K562 (cell line): ENCODE data around the gene SRGN. TPM values are rescaled to one million over a fixed set of nuclear protein-coding genes. Genes with fewer than 3 reads are reported as not detected.

Experiments used
- ARNT ChIP-seq, 2 experiments: fragments of 450-650 bp; IDR thresholded peaks; 2 replicates each; pipeline ENCODE4 v1.6.1; 2016; ENCODE audit warnings: mild to moderate bottlenecking in 1 of 2
- CBX2 ChIP-seq: fragments of 200-600 bp; sonication (generic); IDR thresholded peaks from one replicate; pipeline ENCODE4 v1.6.1; 2012; ENCODE audit warnings: mild to moderate bottlenecking, low read length, inconsistent platforms; ENCODE audit not compliant: insufficient read depth, poor library complexity, severe bottlenecking
- DMBX1 ChIP-seq: fragments of 250-450 bp; sonication (Bioruptor Pico); IDR thresholded peaks from 2 replicates; pipeline ENCODE4 v1.8.0; 2022; ENCODE audit warnings: inconsistent platforms, mild to moderate bottlenecking, moderate library complexity, borderline replicate concordance
- HDAC2 ChIP-seq: fragments of 450-650 bp; IDR thresholded peaks from 2 replicates; pipeline ENCODE4 v1.6.1; 2016; ENCODE audit warnings: mild to moderate bottlenecking
- HNRNPL ChIP-seq: fragments of 200-400 bp; formaldehyde crosslinking; IDR thresholded peaks from 2 replicates; pipeline ENCODE4 v1.6.1; 2017; ENCODE audit warnings: low read depth, mild to moderate bottlenecking, low read length
- L3MBTL2 ChIP-seq: fragments of 450-650 bp; IDR thresholded peaks from 2 replicates; pipeline ENCODE4 v1.6.1; 2016; ENCODE audit warnings: mild to moderate bottlenecking, moderate library complexity
- MLLT1 ChIP-seq, 2 experiments: fragments of 450-650 bp; IDR thresholded peaks; 2 replicates each; pipeline ENCODE4 v1.6.1; 2016
- NKRF ChIP-seq: fragments of 450-650 bp; IDR thresholded peaks from 2 replicates; pipeline ENCODE4 v1.6.1; 2016; ENCODE audit warnings: borderline replicate concordance
- SIN3A ChIP-seq, 2 experiments: fragments of 150-350 bp in 1 of 2; IDR thresholded peaks; 2 replicates each; pipeline ENCODE4 v1.6.1; 2011 to 2016; ENCODE audit warnings: borderline replicate concordance in 2 of 2, low read depth in 2 of 2, low read length in 2 of 2, mild to moderate bottlenecking in 2 of 2, moderate library complexity in 2 of 2; ENCODE audit not compliant: control insufficient read depth in 1 of 2
- SUPT5H ChIP-seq: fragments of 450-650 bp; IDR thresholded peaks from 2 replicates; pipeline ENCODE4 v1.6.1; 2016
- TGIF2 ChIP-seq: sonication (generic); formaldehyde crosslinking; IDR thresholded peaks from 2 replicates; pipeline ENCODE4 v1.8.1; 2022; ENCODE audit warnings: mild to moderate bottlenecking, missing genetic modification reagents, moderate library complexity
- ZBED1 ChIP-seq: IDR thresholded peaks from 2 replicates; pipeline ENCODE4 v1.6.1; 2014
- ZNF12 ChIP-seq: sonication (generic); formaldehyde crosslinking; IDR thresholded peaks from 2 replicates; pipeline ENCODE4 v1.4.0; 2020; ENCODE audit warnings: mild to moderate bottlenecking, missing genetic modification reagents
- ZNF232 ChIP-seq: sonication (generic); formaldehyde crosslinking; IDR thresholded peaks from 2 replicates; pipeline ENCODE4 v1.8.0; 2022; ENCODE audit warnings: mild to moderate bottlenecking, missing genetic modification reagents
- ZNF778 ChIP-seq: fragments of 450-650 bp; formaldehyde crosslinking; IDR thresholded peaks from 2 replicates; pipeline ENCODE4 v1.4.0; 2020; ENCODE audit warnings: mild to moderate bottlenecking, moderate library complexity
- polyA plus RNA-seq, 8 experiments: library from polyadenylated mRNA; depleted of rRNA in 4 of 8; stranded (reverse) in 5 of 8; unstranded in 3 of 8; fragments of >200 nt; fragmentation: Nextera tagmentation in 2 of 8; fragmentation: Illumina TruSeq in 1 of 8; extraction: Ambion mirVana in 2 of 8; extraction: Trizol in 1 of 8; gene quantifications; 2 replicates each; pipeline versions ENCODE4 v1.2.1 to v1.2.3, GENCODE V29; 2011 to 2014; ENCODE audit warnings: inconsistent platforms in 1 of 8, missing spikeins in 1 of 8
- total RNA-seq, 7 experiments: library from RNA; depleted of rRNA in 6 of 7; stranded (reverse); fragments of >200 nt in 6 of 7; fragmentation: Illumina TruSeq in 2 of 7; extraction: Trizol in 2 of 7; gene quantifications; 2 replicates each; pipeline versions ENCODE4 v1.2.1 to v1.2.3, GENCODE V29; 2011 to 2021; ENCODE audit warnings: low replicate concordance in 1 of 7
- TF ChIP-seq, protein P1 (sequence below): fragments of 450-650 bp; conservative IDR thresholded peaks from 2 replicates; pipeline ENCODE4 v1.6.1; 2016; ENCODE audit warnings: missing genetic modification characterization, low read depth, mild to moderate bottlenecking, missing compliant biosample characterization, moderate library complexity
- TF ChIP-seq, protein P2 (sequence below): fragments of 250-450 bp; sonication (Bioruptor Pico); IDR thresholded peaks from 2 replicates; pipeline ENCODE4 v1.5.0; 2022; ENCODE audit warnings: mild to moderate bottlenecking
- TF ChIP-seq, protein P3 (sequence below), 3 experiments: fragments of 200-800 bp in 1 of 3; sonication (Bioruptor generic) in 1 of 3; sonication (generic) in 1 of 3; formaldehyde crosslinking in 1 of 3; IDR thresholded peaks; 2 replicates each; pipeline versions ENCODE4 v1.6.1 to v1.8.0; 2016 to 2022; ENCODE audit warnings: mild to moderate bottlenecking in 2 of 3, missing compliant biosample characterization in 2 of 3, missing genetic modification characterization in 2 of 3, missing genetic modification reagents in 1 of 3

SRGN gene
- total and polyA plus RNA-seq, 9 of the 15 experiments (the other 6 are each of a cell fraction or from before 2014, with no cell fraction given): 136 to 304 (median 180) TPM

DNA sequence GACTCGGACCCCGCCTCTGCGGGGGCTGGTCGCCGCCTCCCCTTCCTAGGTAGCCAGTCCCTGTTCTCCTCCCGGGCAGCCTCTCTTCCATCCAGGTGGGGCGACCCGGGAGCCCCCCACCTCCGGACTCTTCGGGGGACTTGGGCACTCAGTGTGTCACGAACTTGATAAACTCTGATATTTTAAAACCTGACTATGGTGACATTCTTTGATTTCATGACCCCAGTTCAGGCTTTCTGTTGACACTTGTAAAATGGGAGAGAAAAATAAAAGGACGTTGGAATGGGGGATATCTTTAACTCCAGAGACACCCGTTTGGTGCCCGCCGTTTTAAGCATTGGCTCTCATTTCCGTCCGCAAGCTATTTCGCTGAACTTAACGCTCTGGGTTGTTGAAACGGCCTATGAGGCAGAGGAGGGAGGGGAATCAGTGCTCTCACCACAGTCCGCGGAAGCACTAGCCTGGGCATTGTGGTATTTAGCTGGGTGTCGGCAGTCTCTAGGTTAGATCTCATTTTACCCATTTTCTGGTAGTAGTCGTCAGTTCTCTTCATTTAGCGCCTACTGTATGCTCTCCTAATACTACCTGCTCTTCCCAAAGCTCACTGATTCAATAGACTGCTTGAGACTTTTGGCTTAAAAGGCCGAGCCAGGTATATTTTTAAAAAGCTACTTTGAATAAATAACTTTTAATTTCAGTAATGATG, 36.8 kb downstream of the SRGN start (continued):
- peak in 1 of 2 experiments; percentile 91; a peak in 2 of 4 replicates for TF ChIP-seq MLLT1 (IDR thresholded peaks at IDR 0.05)
- peak; percentile 2; the same call in 1 of the 2 replicates for TF ChIP-seq HNRNPL
- no peak for TF ChIP-seq ZNF778 (CRISPR knock-in tag)
- peak; percentile 37 to 41; a peak in 1 of 4 replicates for TF ChIP-seq ARNT (IDR thresholded peaks at IDR 0.05)
- TF ChIP-seq, protein P1, sequence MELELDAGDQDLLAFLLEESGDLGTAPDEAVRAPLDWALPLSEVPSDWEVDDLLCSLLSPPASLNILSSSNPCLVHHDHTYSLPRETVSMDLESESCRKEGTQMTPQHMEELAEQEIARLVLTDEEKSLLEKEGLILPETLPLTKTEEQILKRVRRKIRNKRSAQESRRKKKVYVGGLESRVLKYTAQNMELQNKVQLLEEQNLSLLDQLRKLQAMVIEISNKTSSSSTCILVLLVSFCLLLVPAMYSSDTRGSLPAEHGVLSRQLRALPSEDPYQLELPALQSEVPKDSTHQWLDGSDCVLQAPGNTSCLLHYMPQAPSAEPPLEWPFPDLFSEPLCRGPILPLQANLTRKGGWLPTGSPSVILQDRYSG (tag): no peak
- TF ChIP-seq TGIF2: 0 out of 2 replicates have a peak, but pooled peaks have one; percentile 38
- no peak for TF ChIP-seq ZNF12 (CRISPR knock-in tag)
- no peak for TF ChIP-seq SUPT5H
- TF ChIP-seq DMBX1 (CRISPR knock-in tag): peak; percentile 41; the same call in 1 of the 2 replicates
- peak; percentile 3; the same call in 1 of the 2 replicates for TF ChIP-seq L3MBTL2
- 0 out of 2 replicates have a peak, but pooled peaks have one; percentile 35 for TF ChIP-seq HDAC2
- no peak for TF ChIP-seq CBX2
- peak; percentile 37; the same call in 1 of the 2 replicates for TF ChIP-seq NKRF
- TF ChIP-seq, protein P2, sequence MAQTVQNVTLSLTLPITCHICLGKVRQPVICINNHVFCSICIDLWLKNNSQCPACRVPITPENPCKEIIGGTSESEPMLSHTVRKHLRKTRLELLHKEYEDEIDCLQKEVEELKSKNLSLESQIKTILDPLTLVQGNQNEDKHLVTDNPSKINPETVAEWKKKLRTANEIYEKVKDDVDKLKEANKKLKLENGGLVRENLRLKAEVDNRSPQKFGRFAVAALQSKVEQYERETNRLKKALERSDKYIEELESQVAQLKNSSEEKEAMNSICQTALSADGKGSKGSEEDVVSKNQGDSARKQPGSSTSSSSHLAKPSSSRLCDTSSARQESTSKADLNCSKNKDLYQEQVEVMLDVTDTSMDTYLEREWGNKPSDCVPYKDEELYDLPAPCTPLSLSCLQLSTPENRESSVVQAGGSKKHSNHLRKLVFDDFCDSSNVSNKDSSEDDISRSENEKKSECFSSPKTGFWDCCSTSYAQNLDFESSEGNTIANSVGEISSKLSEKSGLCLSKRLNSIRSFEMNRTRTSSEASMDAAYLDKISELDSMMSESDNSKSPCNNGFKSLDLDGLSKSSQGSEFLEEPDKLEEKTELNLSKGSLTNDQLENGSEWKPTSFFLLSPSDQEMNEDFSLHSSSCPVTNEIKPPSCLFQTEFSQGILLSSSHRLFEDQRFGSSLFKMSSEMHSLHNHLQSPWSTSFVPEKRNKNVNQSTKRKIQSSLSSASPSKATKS (CRISPR knock-in tag): no peak
- TF ChIP-seq, protein P3, sequence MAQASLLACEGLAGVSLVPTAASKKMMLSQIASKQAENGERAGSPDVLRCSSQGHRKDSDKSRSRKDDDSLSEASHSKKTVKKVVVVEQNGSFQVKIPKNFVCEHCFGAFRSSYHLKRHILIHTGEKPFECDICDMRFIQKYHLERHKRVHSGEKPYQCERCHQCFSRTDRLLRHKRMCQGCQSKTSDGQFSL (CRISPR knock-in tag; IDR thresholded peaks at IDR 0.05): peak; percentile 44; the same call in 1 of the 2 replicates
- TF ChIP-seq, protein P3 (tag; IDR thresholded peaks at IDR 0.05): no peak
- TF ChIP-seq ZNF232 (CRISPR knock-in tag): no peak
- 0 out of 4 replicates have a peak, but pooled peaks of 1 of the 2 experiments have one; percentile 9 for TF ChIP-seq SIN3A (IDR thresholded peaks at IDR 0.05; ENCODE audit: borderline replicate concordance in 2 of 2, control insufficient read depth in 1 of 2, low read depth in 2 of 2, low read length in 2 of 2)
- TF ChIP-seq ZBED1: 0 out of 2 replicates have a peak, but pooled peaks have one; percentile 12
